Thyroid gland (tissue), 4 donors: ENCODE data around the gene LRP3. TPM values are rescaled to one million over a fixed set of nuclear protein-coding genes. Genes with fewer than 3 reads are reported as not detected.

Source experiments
- DNase-seq, 2 donors: peaks; one replicate each; pipeline ENCODE4 v3.0.0-alpha.2; 2019
- H3K27ac ChIP-seq, 3 donors: fragments of 200-600 bp; sonication (generic); 1 replicate in 2 of 3; 2 replicates in 1 of 3; pipeline ENCODE4 v1.5.1; 2016 to 2019; ENCODE audit warnings: mild to moderate bottlenecking in 1 of 3, moderate library complexity in 1 of 3
- H3K27me3 ChIP-seq: fragments of 200-600 bp; sonication (generic); one replicate; pipeline ENCODE4 v1.5.1; 2019
- H3K36me3 ChIP-seq, 2 donors: fragments of 200-600 bp; sonication (generic); one replicate each; pipeline ENCODE4 v1.5.1; 2016 to 2019
- H3K4me1 ChIP-seq, 2 donors: fragments of 200-600 bp; sonication (generic); one replicate each; pipeline ENCODE4 v1.5.1; 2017 to 2019
- H3K4me3 ChIP-seq, 3 donors: fragments of 200-600 bp; sonication (generic); replicated peaks in 1 of 3; 1 replicate in 2 of 3; 2 replicates in 1 of 3; pipeline ENCODE4 v1.5.1; 2016; ENCODE audit warnings: mild to moderate bottlenecking in 1 of 3
- H3K9me3 ChIP-seq: fragments of 200-600 bp; sonication (generic); one replicate; pipeline ENCODE4 v1.5.1; 2017
- POLR2A ChIP-seq, 2 donors: fragments of 450-650 bp; IDR thresholded peaks; one replicate each; pipeline ENCODE4 v1.6.1; 2017; ENCODE audit warnings: antibody characterized with exemption in 2 of 2, mild to moderate bottlenecking in 2 of 2, moderate library complexity in 1 of 2
- WGBS, 2 donors: methylation state at CpG; one replicate each; pipeline ENCODE4 v1.1.5; 2017; 5-methylcytosine and 5-hydroxymethylcytosine counted together
- intact Hi-C: fragments of 100-400 bp; cut with DNase I; formaldehyde crosslinking; loops from one replicate; pipeline ENCODE4 v1.15.1; 2023
- total RNA-seq, 4 donors: library from RNA; depleted of rRNA; stranded (reverse); fragments of >200 nt; gene quantifications; one replicate each; pipeline ENCODE4 v1.2.3, GENCODE V29; 2016
- TF ChIP-seq, protein P1 (sequence below), 6 experiments: fragments of 200-600 bp in 3 of 6; fragments of 450-650 bp in 3 of 6; sonication (generic) in 3 of 6; IDR thresholded peaks; one replicate each; pipeline ENCODE4 v1.5.1; 2016 to 2019; ENCODE audit warnings: antibody characterized with exemption in 6 of 6, mild to moderate bottlenecking in 2 of 6, inconsistent platforms in 1 of 6, moderate library complexity in 1 of 6

Gene LRP3
- total RNA-seq, 4 donors from 2014 or later, result 33.3 to 49.9 (median 39.0) TPM

DNA sequence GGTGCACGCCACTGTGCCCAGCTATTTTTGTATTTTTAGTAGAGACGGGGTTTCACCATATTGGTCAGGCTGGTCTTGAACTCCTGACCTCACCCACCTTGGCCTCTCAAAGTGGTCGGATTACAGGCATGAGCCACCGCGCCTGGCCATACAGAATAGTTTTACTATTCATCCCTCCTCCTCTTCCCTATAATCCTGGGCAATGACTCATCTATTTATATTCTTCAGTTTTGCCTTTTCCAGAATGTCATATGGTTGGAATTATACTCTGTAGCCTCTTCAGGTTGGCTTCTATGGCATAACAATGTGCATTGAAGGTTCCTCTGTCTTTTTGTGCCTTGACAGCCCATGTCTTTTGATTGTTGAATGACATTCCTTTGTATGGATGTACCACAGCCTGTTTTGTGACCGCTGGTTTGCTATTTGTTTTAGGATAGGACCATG is 22.2 kb upstream of the LRP3 start:
- Histone ChIP-seq H3K4me3 (no peak overlapping the region), H3K36me3 (no peaks in the 10 kb centered on the region), H3K27me3 (no peaks in the 10 kb centered on the region), H3K27ac (no peak overlapping the region), H3K4me1 (peaks cover 0 to 18% of the 10 kb centered on the region in 2 donors), H3K9me3 (no peaks in the 10 kb centered on the region)
- 95 to 96% methylated on average over 6 of the region's 6 CpGs for WGBS, 2 donors
- TF ChIP-seq, protein P1, sequence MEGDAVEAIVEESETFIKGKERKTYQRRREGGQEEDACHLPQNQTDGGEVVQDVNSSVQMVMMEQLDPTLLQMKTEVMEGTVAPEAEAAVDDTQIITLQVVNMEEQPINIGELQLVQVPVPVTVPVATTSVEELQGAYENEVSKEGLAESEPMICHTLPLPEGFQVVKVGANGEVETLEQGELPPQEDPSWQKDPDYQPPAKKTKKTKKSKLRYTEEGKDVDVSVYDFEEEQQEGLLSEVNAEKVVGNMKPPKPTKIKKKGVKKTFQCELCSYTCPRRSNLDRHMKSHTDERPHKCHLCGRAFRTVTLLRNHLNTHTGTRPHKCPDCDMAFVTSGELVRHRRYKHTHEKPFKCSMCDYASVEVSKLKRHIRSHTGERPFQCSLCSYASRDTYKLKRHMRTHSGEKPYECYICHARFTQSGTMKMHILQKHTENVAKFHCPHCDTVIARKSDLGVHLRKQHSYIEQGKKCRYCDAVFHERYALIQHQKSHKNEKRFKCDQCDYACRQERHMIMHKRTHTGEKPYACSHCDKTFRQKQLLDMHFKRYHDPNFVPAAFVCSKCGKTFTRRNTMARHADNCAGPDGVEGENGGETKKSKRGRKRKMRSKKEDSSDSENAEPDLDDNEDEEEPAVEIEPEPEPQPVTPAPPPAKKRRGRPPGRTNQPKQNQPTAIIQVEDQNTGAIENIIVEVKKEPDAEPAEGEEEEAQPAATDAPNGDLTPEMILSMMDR (IDR thresholded peaks at IDR 0.05), result no peak
- no peak for TF ChIP-seq POLR2A (IDR thresholded peaks at IDR 0.05)
- intact Hi-C loops, result no loop called here
- DNase-seq, result no peak

DNA sequence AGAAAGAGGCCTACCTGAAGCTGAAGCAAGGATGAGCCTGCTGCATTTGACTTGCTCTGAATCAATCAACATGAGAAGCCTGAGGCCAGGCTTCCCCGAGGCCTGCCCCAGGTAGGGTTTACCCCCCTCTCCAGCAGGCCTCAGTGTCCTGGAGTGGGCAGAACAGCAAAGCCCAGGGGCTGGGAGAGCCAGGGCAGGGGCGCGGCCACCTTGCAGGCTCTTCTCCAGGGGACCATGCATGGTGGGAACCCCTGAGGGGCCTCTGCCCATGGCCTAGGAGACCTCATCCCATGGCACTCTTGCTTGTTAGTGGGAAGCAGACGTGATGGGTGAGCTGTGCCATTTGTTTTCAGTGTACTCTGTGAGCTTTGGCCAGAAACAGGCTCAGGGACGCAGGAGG is 19.9 kb upstream of the LRP3 start:
- H3K4me1 ChIP-seq, result peaks cover 6 to 24% of the 10 kb centered on the region in 2 donors
- no peaks in the 10 kb centered on the region for H3K9me3 ChIP-seq
- H3K27me3 ChIP-seq, result no peaks in the 10 kb centered on the region
- H3K36me3 ChIP-seq, result no peaks in the 10 kb centered on the region
- H3K4me3 ChIP-seq, result no peak overlapping the region
- no peak for DNase-seq
- H3K27ac ChIP-seq, result no peak overlapping the region
- WGBS, 2 donors, result 86 to 89% methylated on average over 2 to 3 of the region's 5 CpGs
- TF ChIP-seq, protein P1 (IDR thresholded peaks at IDR 0.05), result no peak
- TF ChIP-seq POLR2A (IDR thresholded peaks at IDR 0.05), result no peak
- intact Hi-C loops, result no loop called here

DNA sequence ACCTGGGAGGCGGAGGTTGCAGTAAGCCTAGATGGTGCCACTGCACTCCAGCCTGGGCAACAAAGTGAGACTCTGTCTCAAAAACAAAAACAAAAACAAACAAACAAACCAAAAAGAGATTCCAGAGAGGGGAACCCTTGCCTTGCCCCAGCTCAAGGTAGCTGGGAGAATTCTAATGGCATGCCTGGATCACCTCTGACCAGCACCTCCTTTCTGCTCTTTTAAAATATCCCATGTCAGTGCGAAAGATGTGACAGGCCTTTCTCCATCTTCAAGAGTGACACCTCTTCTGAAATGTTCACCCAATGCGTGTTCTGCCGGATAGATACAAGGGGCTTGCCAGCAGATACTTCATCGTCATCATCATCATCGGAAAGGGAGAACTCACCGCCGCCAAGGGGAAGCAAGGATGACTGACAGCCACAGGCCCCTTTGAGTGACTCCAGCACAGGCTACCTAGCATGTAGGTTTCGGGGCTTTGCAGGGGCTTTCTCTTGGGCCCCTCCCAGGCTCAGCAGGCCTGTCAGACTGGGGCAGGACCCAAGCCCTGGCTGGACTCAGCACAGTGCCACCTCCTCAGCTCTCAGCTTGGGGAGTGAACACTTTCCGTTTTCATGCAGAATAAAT is 18.9 kb upstream of the LRP3 start:
- no peak overlapping the region for H3K27ac ChIP-seq
- intact Hi-C loops, result no loop called here
- TF ChIP-seq, protein P1 (IDR thresholded peaks at IDR 0.05), result no peak
- TF ChIP-seq POLR2A (IDR thresholded peaks at IDR 0.05), result no peak
- no peak overlapping the region for H3K4me3 ChIP-seq
- H3K36me3 ChIP-seq, result no peaks in the 10 kb centered on the region
- H3K27me3 ChIP-seq, result no peaks in the 10 kb centered on the region
- no peak for DNase-seq
- 93 to 94% methylated on average over 10 of the region's 10 CpGs for WGBS, 2 donors
- H3K4me1 ChIP-seq, result peaks cover 6 to 24% of the 10 kb centered on the region in 2 donors
- no peaks in the 10 kb centered on the region for H3K9me3 ChIP-seq

DNA sequence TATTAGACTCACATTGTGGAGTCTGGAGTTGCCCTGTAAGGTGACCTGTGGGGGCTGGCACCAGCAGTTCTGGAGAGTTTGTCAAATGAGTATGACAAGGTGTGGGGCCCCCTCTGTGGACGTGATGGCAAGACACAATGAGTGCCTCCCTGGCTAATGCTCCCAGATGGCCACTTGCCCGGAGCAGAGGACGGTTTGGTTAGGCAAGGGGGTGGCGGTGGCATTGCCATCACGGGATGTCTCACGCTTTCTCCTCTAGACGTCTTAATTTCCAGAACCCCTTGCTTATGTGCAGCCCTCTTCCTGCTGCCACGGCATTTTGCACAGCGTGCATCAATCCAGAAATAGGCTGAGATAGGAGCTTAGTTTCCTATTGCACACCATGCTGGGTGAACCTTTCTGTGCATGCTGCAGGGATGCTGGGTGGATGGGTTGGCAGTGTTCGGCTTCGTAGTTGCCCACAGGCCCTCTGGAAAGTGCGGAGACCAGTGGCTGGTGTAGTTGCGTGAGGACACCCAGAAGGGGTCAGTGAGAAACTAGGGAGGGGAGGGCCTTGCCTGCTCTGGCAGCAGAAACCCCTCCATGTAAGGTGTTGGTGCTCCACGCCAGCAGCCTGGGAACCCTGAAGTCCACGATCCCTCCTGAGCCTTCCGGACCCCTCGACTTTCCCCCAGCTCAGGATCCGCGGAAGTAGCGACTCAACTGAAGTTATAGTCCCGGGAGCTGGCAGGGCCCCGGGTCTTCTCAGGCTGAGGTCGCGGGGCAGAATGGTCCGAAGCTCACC is 18.1 kb upstream of the LRP3 start:
- Histone ChIP-seq H3K36me3 (no peaks in the 10 kb centered on the region), H3K4me1 (peaks cover 6 to 24% of the 10 kb centered on the region in 2 donors), H3K4me3 (peak overlapping the region in 2 of 3 donors; percentile 41 to 83), H3K9me3 (no peaks in the 10 kb centered on the region), H3K27me3 (no peaks in the 10 kb centered on the region), H3K27ac (peak overlapping the region; percentile 67 to 89 (median 86))
- no peak for TF ChIP-seq POLR2A (IDR thresholded peaks at IDR 0.05)
- TF ChIP-seq, protein P1 (IDR thresholded peaks at IDR 0.05), result no peak
- no peak for DNase-seq
- intact Hi-C loops, result no loop called here
- 21 to 26% methylated on average over 13 to 17 of the region's 25 CpGs for WGBS, 2 donors
